Peyer's patch (tissue), 4 donors: ENCODE measurements around the gene UBE2C.

Source experiments
- POLR2A ChIP-seq, 2 donors: fragments of 450-650 bp; IDR thresholded peaks; one replicate each; pipeline ENCODE4 v1.5.1; 2017; ENCODE audit warnings: antibody characterized with exemption in 2 of 2, mild to moderate bottlenecking in 2 of 2, moderate library complexity in 2 of 2
- TF ChIP-seq, protein P1 (sequence below), 6 experiments: fragments of 450-650 bp in 4 of 6; fragments of 200-600 bp in 2 of 6; sonication (generic) in 1 of 6; IDR thresholded peaks; one replicate each; pipeline ENCODE4 v1.5.1; 2017 to 2019; ENCODE audit warnings: antibody characterized with exemption in 6 of 6, mild to moderate bottlenecking in 3 of 6, moderate library complexity in 1 of 6

DNA sequence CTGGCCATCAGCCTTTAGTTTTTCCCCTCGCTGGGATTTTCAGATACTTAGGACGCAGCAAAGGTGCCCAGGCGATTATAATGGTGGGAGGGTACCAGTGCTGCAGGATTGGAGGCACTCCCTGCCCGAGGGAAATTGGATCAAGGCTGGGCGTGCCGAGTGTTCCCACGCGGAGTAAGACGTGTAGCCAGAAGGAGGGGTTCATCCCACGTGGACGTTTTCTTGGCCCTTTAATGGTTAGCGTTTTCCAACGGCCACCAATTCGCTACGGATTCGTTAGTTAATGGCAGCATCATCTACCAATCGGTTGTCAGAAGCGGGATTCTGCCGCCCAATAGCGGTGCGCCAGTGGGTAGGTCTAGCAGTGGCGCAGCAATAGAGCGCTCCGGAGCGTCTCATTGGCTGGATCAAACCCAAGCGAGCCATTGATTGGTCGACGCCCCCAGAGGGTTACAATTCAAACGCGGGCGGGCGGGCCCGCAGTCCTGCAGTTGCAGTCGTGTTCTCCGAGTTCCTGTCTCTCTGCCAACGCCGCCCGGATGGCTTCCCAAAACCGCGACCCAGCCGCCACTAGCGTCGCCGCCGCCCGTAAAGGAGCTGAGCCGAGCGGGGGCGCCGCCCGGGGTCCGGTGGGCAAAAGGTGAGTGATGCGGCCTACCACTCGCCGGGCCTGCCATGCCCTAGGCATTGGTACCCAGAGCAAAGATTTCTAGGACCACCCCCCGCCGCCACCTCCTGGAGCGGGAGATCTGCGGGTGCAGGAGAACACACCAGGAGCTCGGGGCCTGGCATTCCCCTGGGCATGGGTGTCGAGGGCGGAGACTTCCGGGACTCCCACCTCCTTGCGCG, at the start of gene UBE2C:
- TF ChIP-seq, protein P1, sequence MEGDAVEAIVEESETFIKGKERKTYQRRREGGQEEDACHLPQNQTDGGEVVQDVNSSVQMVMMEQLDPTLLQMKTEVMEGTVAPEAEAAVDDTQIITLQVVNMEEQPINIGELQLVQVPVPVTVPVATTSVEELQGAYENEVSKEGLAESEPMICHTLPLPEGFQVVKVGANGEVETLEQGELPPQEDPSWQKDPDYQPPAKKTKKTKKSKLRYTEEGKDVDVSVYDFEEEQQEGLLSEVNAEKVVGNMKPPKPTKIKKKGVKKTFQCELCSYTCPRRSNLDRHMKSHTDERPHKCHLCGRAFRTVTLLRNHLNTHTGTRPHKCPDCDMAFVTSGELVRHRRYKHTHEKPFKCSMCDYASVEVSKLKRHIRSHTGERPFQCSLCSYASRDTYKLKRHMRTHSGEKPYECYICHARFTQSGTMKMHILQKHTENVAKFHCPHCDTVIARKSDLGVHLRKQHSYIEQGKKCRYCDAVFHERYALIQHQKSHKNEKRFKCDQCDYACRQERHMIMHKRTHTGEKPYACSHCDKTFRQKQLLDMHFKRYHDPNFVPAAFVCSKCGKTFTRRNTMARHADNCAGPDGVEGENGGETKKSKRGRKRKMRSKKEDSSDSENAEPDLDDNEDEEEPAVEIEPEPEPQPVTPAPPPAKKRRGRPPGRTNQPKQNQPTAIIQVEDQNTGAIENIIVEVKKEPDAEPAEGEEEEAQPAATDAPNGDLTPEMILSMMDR (IDR thresholded peaks at IDR 0.05) = no peak
- TF ChIP-seq POLR2A (IDR thresholded peaks at IDR 0.05) = no peak
